Spleen (tissue), 7 donors: Measurements from ENCODE around the gene ABCF1.

ENCODE experiments used
- POLR2AphosphoS5 ChIP-seq, 3 donors: sonication (generic); formaldehyde crosslinking; IDR thresholded peaks; one replicate each; pipeline ENCODE4 v1.5.1; 2017; ENCODE audit warnings: antibody characterized with exemption in 3 of 3
- TF ChIP-seq, protein P1 (sequence below), 11 experiments: fragments of 200-600 bp in 7 of 11; fragments of 450-650 bp in 4 of 11; sonication (generic) in 4 of 11; IDR thresholded peaks in 8 of 11; conservative IDR thresholded peaks in 3 of 11; 1 replicate in 7 of 11; 2 replicates in 4 of 11; pipeline versions ENCODE4 v1.4.0 to v1.8.0; 2016 to 2021; ENCODE audit warnings: antibody characterized with exemption in 11 of 11, inconsistent platforms in 4 of 11, mild to moderate bottlenecking in 1 of 11
- donor health status: DM: no; HTN: no; CAD: no; lungs with moderate emphysema.
- donor health status: DM: no; HTN: no; CAD: no.
- donor health status: DM: no; HTN: no; CAD: no.

DNA sequence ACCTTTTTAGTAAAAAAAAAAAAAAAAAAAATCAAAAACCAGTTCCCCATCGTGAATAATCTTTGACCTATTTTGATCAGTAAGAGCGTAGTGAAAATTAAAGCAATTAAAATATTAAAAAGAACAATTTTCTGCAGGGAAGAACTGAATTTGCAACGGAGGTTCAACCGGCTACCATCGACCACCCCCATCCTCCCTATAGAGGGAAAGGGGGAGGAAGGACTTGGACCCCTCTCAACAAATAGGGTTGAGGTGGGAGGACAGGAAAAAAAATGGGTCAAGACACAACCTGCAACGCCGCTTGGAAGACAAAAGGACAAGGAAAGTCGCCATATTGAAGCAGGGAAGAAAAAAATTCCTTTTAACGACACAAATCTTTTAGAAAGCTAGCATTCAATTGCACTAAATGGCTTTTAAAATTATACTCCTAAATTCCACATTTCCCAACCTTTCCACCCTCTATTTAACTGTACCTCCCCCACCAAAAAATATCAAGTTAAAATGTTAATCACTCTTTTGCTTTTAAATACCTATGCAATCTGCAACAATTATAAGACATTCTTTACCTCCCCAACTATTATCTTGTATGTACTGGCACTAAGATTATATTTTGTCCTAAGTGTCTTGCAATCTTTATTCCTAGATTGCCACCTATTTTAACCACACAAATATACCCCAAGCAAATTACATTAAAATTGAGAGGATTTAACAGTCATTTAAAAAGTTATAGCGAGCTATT, 44.1 kb downstream of the ABCF1 start:
- TF ChIP-seq, protein P1, sequence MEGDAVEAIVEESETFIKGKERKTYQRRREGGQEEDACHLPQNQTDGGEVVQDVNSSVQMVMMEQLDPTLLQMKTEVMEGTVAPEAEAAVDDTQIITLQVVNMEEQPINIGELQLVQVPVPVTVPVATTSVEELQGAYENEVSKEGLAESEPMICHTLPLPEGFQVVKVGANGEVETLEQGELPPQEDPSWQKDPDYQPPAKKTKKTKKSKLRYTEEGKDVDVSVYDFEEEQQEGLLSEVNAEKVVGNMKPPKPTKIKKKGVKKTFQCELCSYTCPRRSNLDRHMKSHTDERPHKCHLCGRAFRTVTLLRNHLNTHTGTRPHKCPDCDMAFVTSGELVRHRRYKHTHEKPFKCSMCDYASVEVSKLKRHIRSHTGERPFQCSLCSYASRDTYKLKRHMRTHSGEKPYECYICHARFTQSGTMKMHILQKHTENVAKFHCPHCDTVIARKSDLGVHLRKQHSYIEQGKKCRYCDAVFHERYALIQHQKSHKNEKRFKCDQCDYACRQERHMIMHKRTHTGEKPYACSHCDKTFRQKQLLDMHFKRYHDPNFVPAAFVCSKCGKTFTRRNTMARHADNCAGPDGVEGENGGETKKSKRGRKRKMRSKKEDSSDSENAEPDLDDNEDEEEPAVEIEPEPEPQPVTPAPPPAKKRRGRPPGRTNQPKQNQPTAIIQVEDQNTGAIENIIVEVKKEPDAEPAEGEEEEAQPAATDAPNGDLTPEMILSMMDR (IDR thresholded peaks at IDR 0.05 in 8 of 11, conservative IDR thresholded peaks at IDR 0.05 in 3 of 11): no peak
- no peak for TF ChIP-seq POLR2AphosphoS5 (IDR thresholded peaks at IDR 0.05)
